Left ventricle myocardium inferior (tissue), 1 donor: ENCODE measurements around the gene GRAMD2B. TPM values are rescaled to one million over a fixed set of nuclear protein-coding genes. Genes with fewer than 3 reads are reported as not detected.
"Not testable (repeated sequence)": the region's sequence is repeated elsewhere in the genome, so short reads cannot be mapped to it uniquely, and the experiment has no call there.

Source experiments
- DNase-seq: peaks from one replicate; pipeline ENCODE4 v3.0.0-alpha.2; 2020
- H3K27ac ChIP-seq: fragments of 200-600 bp; replicated peaks from 2 replicates; pipeline ENCODE4 v1.8.0; 2021
- H3K27me3 ChIP-seq: fragments of 200-600 bp; 2 replicates; pipeline ENCODE4 v1.8.0; 2021; ENCODE audit warnings: low read depth
- H3K36me3 ChIP-seq: fragments of 200-600 bp; 2 replicates; pipeline ENCODE4 v1.8.0; 2021
- H3K4me1 ChIP-seq: fragments of 200-600 bp; 2 replicates; pipeline ENCODE4 v1.8.0; 2021
- H3K4me3 ChIP-seq: fragments of 200-600 bp; 2 replicates; pipeline ENCODE4 v1.8.0; 2021; ENCODE audit warnings: mild to moderate bottlenecking, moderate library complexity
- H3K9me3 ChIP-seq: fragments of 200-600 bp; replicated peaks from 2 replicates; pipeline ENCODE4 v1.8.0; 2021
- CTCF ChIP-seq: fragments of 200-600 bp; IDR thresholded peaks from 2 replicates; pipeline ENCODE4 v1.8.0; 2021; ENCODE audit warnings: antibody characterized with exemption, mild to moderate bottlenecking, borderline replicate concordance
- intact Hi-C: fragments of 100-400 bp; cut with micrococcal nuclease; formaldehyde crosslinking; loops from one replicate; pipeline ENCODE4 v1.11.0; 2022
- long read RNA-seq: library from polyadenylated mRNA; unstranded; transcript quantifications from one replicate; pipeline ENCODE4 v2.0.0, GENCODE V29; 2021
- total RNA-seq: library from RNA; stranded (reverse); fragmentation: NEBNext Ultra II Directional; extraction: Animal tissue kit (Norgen Biotek cat#: 25700); gene quantifications from one replicate; pipeline ENCODE4 v1.2.1, GENCODE V29; 2021
- donor health status: DM: no; HTN: yes; CAD: no; lungs with severe emphysema.

Gene GRAMD2B
- 24.6 TPM for total RNA-seq
- long read RNA-seq, transcript GRAMD2B-201 (14 exons, 3,175 nt): minor isoform, 8 of 51 reads
- long read RNA-seq, transcript GRAMD2B-218 (15 exons, 2,977 nt): major isoform, 25 of 51 reads
- long read RNA-seq, partial matches to known transcripts: 1 of 51 reads
- long read RNA-seq, other reads (novel, unspliced or antisense): 17 of 51 reads

GRCh38 chr5:126422994-126423788 lies at the start of gene GRAMD2B:
Gene GRAMD2B, plus strand, starts transcription at chr5:126423409. Its CDS starts 198 bp downstream, at chr5:126423607.
- Histone ChIP-seq H3K27ac (peak within 1 kb of the TSS; percentile 98), H3K9me3 (no peaks in the 10 kb centered on the region), H3K36me3 (peaks cover 11% of the 10 kb centered on the region), H3K4me1 (peaks cover 54% of the 10 kb centered on the region), H3K4me3 (peak within 1 kb of the TSS; percentile 83), H3K27me3 (no peaks in the 10 kb centered on the region)
- peak; percentile 85 for DNase-seq
- TF ChIP-seq CTCF: no peak
- intact Hi-C loops: no loop called here

GRCh38 chr5:126374109-126374416 lies 49.1 kb upstream of the GRAMD2B start:
- no peak for DNase-seq
- Histone ChIP-seq H3K27ac (no peak overlapping the region), H3K9me3 (no peaks in the 10 kb centered on the region), H3K36me3 (no peaks in the 10 kb centered on the region), H3K27me3 (no peaks in the 10 kb centered on the region), H3K4me3 (no peak overlapping the region), H3K4me1 (peaks cover 10% of the 10 kb centered on the region)
- TF ChIP-seq CTCF: no peak
- intact Hi-C loops: no loop called here

- H3K36me3 ChIP-seq: no peaks in the 10 kb centered on the region
- H3K27ac ChIP-seq: no peak overlapping the region
- peaks cover 16% of the 10 kb centered on the region for H3K9me3 ChIP-seq
- H3K27me3 ChIP-seq: no peaks in the 10 kb centered on the region
- no peaks in the 10 kb centered on the region for H3K4me1 ChIP-seq
- DNase-seq: no peak
- H3K4me3 ChIP-seq: no peak overlapping the region
- no peak for TF ChIP-seq CTCF
- intact Hi-C loops: no loop called here
Measured at GRCh38 chr5:126376443-126376842, 46.8 kb upstream of the GRAMD2B start.

GRCh38 chr5:126377424-126377823 lies 45.8 kb upstream of the GRAMD2B start:
- Histone ChIP-seq H3K27ac (no peak overlapping the region), H3K9me3 (peaks cover 25% of the 10 kb centered on the region), H3K4me1 (no peaks in the 10 kb centered on the region), H3K36me3 (no peaks in the 10 kb centered on the region), H3K4me3 (no peak overlapping the region), H3K27me3 (no peaks in the 10 kb centered on the region)
- TF ChIP-seq CTCF: no peak
- no peak for DNase-seq
- intact Hi-C loops: no loop called here

- H3K27ac ChIP-seq, intact Hi-C loops, H3K36me3 ChIP-seq, H3K27me3 ChIP-seq, DNase-seq, H3K4me3 ChIP-seq: not testable (repeated sequence)
- Histone ChIP-seq H3K4me1 (peaks cover 14% of the 10 kb centered on the region), H3K9me3 (peaks cover 25% of the 10 kb centered on the region)
Measured at GRCh38 chr5:126380316-126380715, 42.9 kb upstream of the GRAMD2B start.

GRCh38 chr5:126383246-126383645 lies 40.0 kb upstream of the GRAMD2B start:
- intact Hi-C loops: no loop called here
- DNase-seq: no peak
- H3K27me3 ChIP-seq: no peaks in the 10 kb centered on the region
- no peak overlapping the region for H3K27ac ChIP-seq
- H3K36me3 ChIP-seq: no peaks in the 10 kb centered on the region
- H3K4me1 ChIP-seq: peaks cover 19% of the 10 kb centered on the region
- TF ChIP-seq CTCF: no peak
- H3K9me3 ChIP-seq: peaks cover 25% of the 10 kb centered on the region
- H3K4me3 ChIP-seq: no peak overlapping the region
